Measurements from ENCODE around the gene RASSF5. TPM values are rescaled to one million over a fixed set of nuclear protein-coding genes. Genes with fewer than 3 reads are reported as not detected.

RASSF5 gene
- polyA plus RNA-seq, 1 donor from 2014 or later = 4.0 TPM

DNA sequence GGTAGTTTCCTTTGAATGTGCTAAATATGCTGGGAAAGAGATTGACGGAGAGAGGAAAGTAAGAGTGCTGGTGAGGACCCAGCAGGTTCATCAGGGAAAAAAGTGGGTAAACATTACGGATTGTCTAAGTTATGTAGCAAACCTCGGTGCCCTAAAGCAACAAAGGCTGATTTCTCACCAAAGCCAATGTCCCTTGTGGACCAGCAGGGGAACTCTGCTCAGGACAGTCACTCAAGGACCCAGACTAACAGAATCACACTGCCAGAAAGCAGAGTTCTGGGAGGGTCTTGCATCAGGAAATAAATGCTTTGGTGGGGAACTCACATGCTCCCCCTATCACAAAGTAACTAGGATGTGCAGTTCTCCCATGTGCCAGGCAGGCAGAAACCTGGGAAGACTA, 38.8 kb upstream of the RASSF5 start:
- Histone ChIP-seq H3K27ac (ENCODE audit: low read length) (no peak overlapping the region), H4K20me1 (ENCODE audit: insufficient read depth) (no peaks in the 10 kb centered on the region), H3K9ac (ENCODE audit: low read length) (no peak overlapping the region), H3K27me3 (ENCODE audit: insufficient read depth, low read depth, low read length) (no peaks in the 10 kb centered on the region), H3K4me3 (ENCODE audit: low read length) (no peak overlapping the region), H3K79me2 (replicated peaks; ENCODE audit: insufficient read depth, low read length) (no peaks in the 10 kb centered on the region), H3F3A (ENCODE audit: insufficient read depth, low read length, poor library complexity, severe bottlenecking) (no peaks in the 10 kb centered on the region), H3K9me2 (ENCODE audit: insufficient read depth, low read length) (no peaks in the 10 kb centered on the region), H3K4me2 (ENCODE audit: low read length) (no peak overlapping the region), H2AFZ (ENCODE audit: low read depth, low read length) (no peak overlapping the region), H3K36me3 (ENCODE audit: insufficient read depth, low read length) (no peaks in the 10 kb centered on the region), H3K9me3 (ENCODE audit: low read length) (no peaks in the 10 kb centered on the region)
- TF ChIP-seq POLR2AphosphoS5 (IDR thresholded peaks at IDR 0.05) (no peak), REST (IDR thresholded peaks at IDR 0.05; ENCODE audit: borderline replicate concordance) (no peak), EZH2 (IDR thresholded peaks at IDR 0.05; ENCODE audit: borderline replicate concordance, insufficient read depth, low read length, poor library complexity, severe bottlenecking) (no peak), EP300 (conservative IDR thresholded peaks at IDR 0.05; ENCODE audit: poor library complexity, severe bottlenecking) (no peak)
- TF ChIP-seq, protein P1, sequence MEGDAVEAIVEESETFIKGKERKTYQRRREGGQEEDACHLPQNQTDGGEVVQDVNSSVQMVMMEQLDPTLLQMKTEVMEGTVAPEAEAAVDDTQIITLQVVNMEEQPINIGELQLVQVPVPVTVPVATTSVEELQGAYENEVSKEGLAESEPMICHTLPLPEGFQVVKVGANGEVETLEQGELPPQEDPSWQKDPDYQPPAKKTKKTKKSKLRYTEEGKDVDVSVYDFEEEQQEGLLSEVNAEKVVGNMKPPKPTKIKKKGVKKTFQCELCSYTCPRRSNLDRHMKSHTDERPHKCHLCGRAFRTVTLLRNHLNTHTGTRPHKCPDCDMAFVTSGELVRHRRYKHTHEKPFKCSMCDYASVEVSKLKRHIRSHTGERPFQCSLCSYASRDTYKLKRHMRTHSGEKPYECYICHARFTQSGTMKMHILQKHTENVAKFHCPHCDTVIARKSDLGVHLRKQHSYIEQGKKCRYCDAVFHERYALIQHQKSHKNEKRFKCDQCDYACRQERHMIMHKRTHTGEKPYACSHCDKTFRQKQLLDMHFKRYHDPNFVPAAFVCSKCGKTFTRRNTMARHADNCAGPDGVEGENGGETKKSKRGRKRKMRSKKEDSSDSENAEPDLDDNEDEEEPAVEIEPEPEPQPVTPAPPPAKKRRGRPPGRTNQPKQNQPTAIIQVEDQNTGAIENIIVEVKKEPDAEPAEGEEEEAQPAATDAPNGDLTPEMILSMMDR (IDR thresholded peaks at IDR 0.05; ENCODE audit: poor library complexity, severe bottlenecking) = no peak

DNA sequence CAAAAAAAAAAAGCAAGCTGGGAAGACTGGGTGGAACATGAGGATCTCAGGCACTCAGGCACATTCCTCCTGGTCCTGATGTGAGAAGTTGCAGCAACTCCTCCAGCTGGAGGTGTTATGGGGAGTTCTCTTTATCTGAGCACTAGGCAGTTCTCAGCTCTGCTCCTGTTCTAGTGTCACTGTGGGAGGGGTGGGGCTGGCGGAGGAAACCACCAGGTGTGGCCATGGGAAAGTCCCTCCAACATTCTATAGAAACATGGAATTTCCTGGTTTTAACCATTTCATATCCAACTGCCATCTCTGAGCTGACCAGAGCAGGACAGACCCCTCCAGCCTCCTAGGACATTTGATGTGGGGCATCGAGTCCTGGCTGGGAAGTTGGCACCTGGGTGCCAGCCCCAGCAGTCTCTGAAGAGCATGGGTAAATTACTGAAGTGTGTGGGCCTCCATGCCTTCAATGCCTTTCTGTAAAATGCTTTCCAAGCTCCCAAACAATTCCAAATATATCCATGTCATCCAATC, 37.9 kb upstream of the RASSF5 start:
- H3K27ac ChIP-seq (ENCODE audit: low read length) = no peak overlapping the region
- no peaks in the 10 kb centered on the region for H3K79me2 ChIP-seq (replicated peaks; ENCODE audit: insufficient read depth, low read length)
- H4K20me1 ChIP-seq (ENCODE audit: insufficient read depth) = no peaks in the 10 kb centered on the region
- no peak for TF ChIP-seq POLR2AphosphoS5 (IDR thresholded peaks at IDR 0.05)
- TF ChIP-seq MXI1 (conservative IDR thresholded peaks at IDR 0.05; ENCODE audit: poor library complexity, severe bottlenecking) = no peak
- TF ChIP-seq, protein P1 (IDR thresholded peaks at IDR 0.05; ENCODE audit: poor library complexity, severe bottlenecking) = no peak
- TF ChIP-seq REST (IDR thresholded peaks at IDR 0.05; ENCODE audit: borderline replicate concordance) = no peak
- H3K27me3 ChIP-seq (ENCODE audit: insufficient read depth, low read depth, low read length) = no peaks in the 10 kb centered on the region
- no peak overlapping the region for H3K9ac ChIP-seq (ENCODE audit: low read length)
- H3K4me2 ChIP-seq (ENCODE audit: low read length) = no peak overlapping the region
- H2AFZ ChIP-seq (ENCODE audit: low read depth, low read length) = no peak overlapping the region
- no peaks in the 10 kb centered on the region for H3K9me2 ChIP-seq (ENCODE audit: insufficient read depth, low read length)
- H3K4me3 ChIP-seq (ENCODE audit: low read length) = no peak overlapping the region
- no peaks in the 10 kb centered on the region for H3K9me3 ChIP-seq (ENCODE audit: low read length)
- H3K36me3 ChIP-seq (ENCODE audit: insufficient read depth, low read length) = no peaks in the 10 kb centered on the region
- H3F3A ChIP-seq (ENCODE audit: insufficient read depth, low read length, poor library complexity, severe bottlenecking) = no peaks in the 10 kb centered on the region

Data from neural cell (in vitro differentiated cells).